GM12875 (cell line): ENCODE results near the gene FRYL.
"Not testable (repeated sequence)": the region's sequence is repeated elsewhere in the genome, so short reads cannot be mapped to it uniquely, and the experiment has no call there.

Source experiments
- H3K4me3 ChIP-seq: one replicate; pipeline ENCODE4 v1.5.1; 2011; ENCODE audit warnings: low read depth, low read length, control low read depth
- TF ChIP-seq, protein P1 (sequence below): IDR thresholded peaks from 2 replicates; pipeline ENCODE4 v1.5.1; 2011; ENCODE audit warnings: low read depth, mild to moderate bottlenecking, control low read depth, inconsistent platforms, low read length, moderate library complexity, borderline replicate concordance; ENCODE audit not compliant: insufficient read depth

The FRYL gene

DNA sequence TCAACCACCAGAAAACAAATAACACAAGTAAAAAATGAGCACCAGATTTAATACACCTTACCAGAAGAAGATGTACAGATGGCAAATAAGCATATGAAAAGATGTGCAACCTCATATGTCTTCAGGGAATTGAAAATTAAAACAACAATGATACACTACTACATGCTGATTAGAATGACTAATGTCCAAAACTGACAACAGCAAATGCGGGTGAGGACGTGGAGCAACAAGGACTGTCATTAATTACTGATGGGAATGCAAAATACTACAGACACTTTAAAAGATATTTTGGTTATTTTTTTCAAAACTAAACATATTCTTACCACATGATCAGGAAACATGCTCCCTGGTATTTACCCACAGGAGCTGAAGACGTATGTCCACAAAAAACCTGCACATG is 140.3 kb downstream of the FRYL start:
- H3K4me3 ChIP-seq: no peak overlapping the region
- TF ChIP-seq, protein P1, sequence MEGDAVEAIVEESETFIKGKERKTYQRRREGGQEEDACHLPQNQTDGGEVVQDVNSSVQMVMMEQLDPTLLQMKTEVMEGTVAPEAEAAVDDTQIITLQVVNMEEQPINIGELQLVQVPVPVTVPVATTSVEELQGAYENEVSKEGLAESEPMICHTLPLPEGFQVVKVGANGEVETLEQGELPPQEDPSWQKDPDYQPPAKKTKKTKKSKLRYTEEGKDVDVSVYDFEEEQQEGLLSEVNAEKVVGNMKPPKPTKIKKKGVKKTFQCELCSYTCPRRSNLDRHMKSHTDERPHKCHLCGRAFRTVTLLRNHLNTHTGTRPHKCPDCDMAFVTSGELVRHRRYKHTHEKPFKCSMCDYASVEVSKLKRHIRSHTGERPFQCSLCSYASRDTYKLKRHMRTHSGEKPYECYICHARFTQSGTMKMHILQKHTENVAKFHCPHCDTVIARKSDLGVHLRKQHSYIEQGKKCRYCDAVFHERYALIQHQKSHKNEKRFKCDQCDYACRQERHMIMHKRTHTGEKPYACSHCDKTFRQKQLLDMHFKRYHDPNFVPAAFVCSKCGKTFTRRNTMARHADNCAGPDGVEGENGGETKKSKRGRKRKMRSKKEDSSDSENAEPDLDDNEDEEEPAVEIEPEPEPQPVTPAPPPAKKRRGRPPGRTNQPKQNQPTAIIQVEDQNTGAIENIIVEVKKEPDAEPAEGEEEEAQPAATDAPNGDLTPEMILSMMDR: no peak

DNA sequence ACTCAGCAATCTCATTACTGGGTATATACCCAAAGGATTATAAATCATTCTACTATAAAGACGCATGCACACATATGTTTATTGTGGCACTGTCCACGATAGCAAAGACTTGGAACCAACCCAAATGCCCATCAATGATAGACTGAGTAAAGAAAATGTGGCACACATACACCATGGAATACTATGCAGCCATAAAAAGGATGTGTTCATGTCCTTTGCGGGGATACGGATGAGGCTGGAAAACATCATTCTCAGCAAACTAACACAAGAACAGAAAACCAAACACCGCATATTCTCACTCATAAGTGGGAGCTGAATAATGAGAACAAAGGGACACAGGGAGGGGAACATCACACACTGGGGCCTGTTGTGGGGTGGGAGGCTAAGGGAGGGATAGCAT is 141.5 kb downstream of the FRYL start:
- not testable (repeated sequence) for H3K4me3 ChIP-seq

DNA sequence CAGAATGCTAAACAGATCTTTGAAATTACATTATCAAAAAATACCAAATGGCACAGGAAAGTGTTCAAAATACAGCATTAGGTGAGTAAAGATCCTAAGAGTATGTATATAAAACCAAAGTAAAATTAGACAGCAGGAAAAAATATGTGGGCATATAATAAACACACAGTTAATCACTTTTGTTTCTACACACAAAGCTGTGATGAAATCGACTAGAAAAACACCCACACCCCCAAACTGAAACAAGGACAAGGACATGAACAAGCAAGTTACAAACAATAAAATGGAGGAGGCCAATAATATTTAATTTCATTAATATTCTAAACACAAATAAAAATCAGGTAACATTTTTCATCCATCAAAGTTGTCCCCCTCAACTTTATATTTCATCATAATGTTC is 143.2 kb downstream of the FRYL start:
- no peak overlapping the region for H3K4me3 ChIP-seq
- TF ChIP-seq, protein P1: no peak

DNA sequence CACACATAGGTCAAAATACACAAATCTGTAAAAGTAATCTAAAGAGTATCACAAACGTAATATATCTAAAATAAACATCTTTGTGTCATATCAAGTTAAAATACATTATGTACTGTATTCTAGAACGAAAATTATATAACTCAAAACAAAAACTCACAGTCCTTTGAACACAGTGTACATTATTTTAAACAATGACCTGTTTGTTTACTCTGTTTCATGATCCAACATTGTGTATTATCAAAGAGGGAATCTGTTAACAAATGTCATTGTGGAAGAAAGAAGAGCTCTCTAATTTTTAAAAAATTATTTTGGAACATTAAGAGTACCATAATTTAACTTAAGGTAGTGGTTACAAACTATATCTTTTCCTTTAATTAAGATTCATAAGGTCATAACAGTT is 144.1 kb downstream of the FRYL start:
- TF ChIP-seq, protein P1: no peak
- no peak overlapping the region for H3K4me3 ChIP-seq

DNA sequence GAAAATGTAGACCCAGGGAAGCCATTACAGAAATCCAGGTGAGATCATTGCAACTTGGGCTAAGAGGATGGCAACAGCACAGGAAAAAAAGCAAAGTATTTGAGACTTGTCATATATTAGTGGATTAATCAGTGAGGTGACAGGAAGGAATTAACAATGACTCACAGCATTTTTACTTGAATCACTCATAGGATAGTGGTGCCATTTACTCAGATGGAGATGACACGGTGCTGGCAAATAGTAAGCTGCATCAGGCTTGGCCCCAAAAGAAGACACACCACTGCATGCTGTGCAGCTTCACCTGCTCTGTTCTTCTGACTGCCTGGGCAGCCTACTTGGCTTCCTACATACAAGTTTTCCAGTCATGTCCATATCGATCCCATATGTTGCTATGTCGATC is 144.8 kb downstream of the FRYL start:
- TF ChIP-seq, protein P1: no peak
- H3K4me3 ChIP-seq: no peak overlapping the region

DNA sequence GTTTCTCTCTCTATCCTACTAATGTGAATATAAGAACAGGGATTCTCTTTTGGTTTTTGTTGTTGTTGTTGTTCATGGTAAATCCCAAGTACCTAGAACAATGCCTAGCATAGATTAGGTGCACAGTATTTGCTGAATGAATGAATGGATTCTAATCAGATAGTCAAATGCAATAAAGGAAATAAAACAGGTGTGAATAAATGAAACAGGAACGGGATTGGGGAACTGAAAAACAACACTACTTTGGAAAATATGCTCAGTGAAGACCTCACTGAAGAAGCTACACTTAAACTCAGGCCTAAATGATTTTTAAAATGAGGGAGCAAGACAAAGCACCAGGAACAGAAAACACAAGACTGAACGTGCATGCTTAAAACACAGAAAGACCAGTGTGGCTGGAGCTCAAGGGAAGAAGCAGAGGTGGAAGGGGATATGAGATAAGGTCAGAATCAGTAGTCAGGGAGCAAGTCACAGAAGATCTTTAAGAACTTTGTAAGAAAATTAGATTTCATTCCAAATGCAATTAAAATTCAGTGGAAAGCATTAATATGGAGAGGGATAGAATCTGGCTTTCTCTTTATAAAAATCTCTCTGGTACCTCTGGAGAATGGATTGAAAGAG is 145.3 kb downstream of the FRYL start:
- no peak overlapping the region for H3K4me3 ChIP-seq

DNA sequence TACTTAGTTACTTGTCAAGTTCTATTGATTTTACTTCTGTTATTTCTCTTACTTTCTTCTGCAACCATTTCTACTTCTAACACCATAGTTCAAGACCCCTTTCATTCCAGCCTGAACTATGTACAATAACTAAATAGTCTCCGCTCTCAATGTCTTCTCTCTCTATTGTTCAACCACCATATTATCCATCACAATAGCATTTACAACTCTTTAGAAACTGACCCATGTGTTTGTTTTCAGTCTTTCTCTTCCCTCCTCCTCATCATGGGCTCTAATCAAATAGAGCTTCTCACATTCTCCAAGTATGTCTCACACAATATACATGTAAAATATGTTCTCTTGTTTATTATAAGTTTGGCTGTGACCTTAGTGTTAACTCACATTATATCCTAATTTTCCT is 146.4 kb downstream of the FRYL start:
- TF ChIP-seq, protein P1: no peak
- no peak overlapping the region for H3K4me3 ChIP-seq

More for the DNA sequence above, 145.3 kb downstream of the FRYL start:
- TF ChIP-seq, protein P1: no peak

DNA sequence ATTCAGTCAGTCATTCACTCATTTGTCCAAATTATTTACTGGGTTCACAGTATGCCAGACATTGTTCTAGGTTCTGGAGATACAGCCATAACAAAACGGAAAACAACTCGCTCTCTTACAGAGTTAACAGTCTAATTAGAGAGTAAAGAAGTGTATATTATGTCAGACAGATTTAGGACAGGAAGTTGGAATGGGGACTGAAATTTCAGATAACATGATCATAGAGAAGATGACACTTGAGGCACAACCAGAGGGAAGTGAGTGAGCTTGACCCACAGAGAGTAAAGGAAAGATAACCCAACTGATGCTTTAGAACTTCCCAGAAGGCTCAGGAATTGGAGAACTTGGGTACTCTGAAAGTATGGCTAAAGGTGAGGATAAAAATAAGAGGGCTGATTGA is 150.6 kb downstream of the FRYL start:
- no peak overlapping the region for H3K4me3 ChIP-seq
- TF ChIP-seq, protein P1: no peak
